ENCODE data around the gene SNX12. TPM values are rescaled to one million over a fixed set of nuclear protein-coding genes. Genes with fewer than 3 reads are reported as not detected.

Gene SNX12
- total RNA-seq, 2 experiments from 2014 or later: 43.2 to 44.6 TPM

- ChIA-PET POLR2A (interaction anchor here (0.5 kb wide), 1 partner anchor 188 kb away, joined by 3 read pairs; the partner anchor contains the start of gene NONO), CTCF (interaction anchor here (0.7 kb wide), 1 partner anchor 47 kb away, joined by 4 read pairs; no protein-coding TSS in a partner anchor)
- H3K9me3 Mint-ChIP-seq (ENCODE audit: low read depth): no peaks in the 10 kb centered on the region
- peak overlapping the region; percentile 89 for H3K4me3 Mint-ChIP-seq
- H3K27ac Mint-ChIP-seq: peak overlapping the region; percentile 15
- peaks cover 25% of the 10 kb centered on the region for H3K4me1 Mint-ChIP-seq
- H3K36me3 Mint-ChIP-seq (ENCODE audit: low read depth): no peaks in the 10 kb centered on the region
- no peaks in the 10 kb centered on the region for H3K27me3 Mint-ChIP-seq
- DNase-seq: no peak
- intact Hi-C loops (cut with DNase I, micrococcal nuclease): loop anchor here (1.0 to 5.0 kb wide), 4 partner anchors 27 to 271 kb away; partner anchors contain the start of genes NONO (in 1 of the 2), SNX12 (in 1 of the 2) and TAF1 (in 1 of the 2)
- no peak for ATAC-seq
These were observed 26.9 kb upstream of the SNX12 start for GRCh38 chrX:71095033-71095432.

GRCh38 chrX:71091263-71091662, 23.1 kb upstream of the SNX12 start:
- intact Hi-C loops (cut with DNase I, micrococcal nuclease): no loop called here
- Mint-ChIP-seq H3K27ac (no peak overlapping the region), H3K36me3 (ENCODE audit: low read depth) (no peaks in the 10 kb centered on the region), H3K27me3 (no peaks in the 10 kb centered on the region), H3K4me3 (no peak overlapping the region), H3K9me3 (ENCODE audit: low read depth) (no peaks in the 10 kb centered on the region), H3K4me1 (peaks cover 4% of the 10 kb centered on the region)
- ChIA-PET POLR2A (no interaction called here), CTCF (interaction anchor here (0.8 kb wide), 1 partner anchor 11 kb away, joined by 3 read pairs; no protein-coding TSS in a partner anchor)
- DNase-seq (no peak), ATAC-seq (no peak)

DNA sequence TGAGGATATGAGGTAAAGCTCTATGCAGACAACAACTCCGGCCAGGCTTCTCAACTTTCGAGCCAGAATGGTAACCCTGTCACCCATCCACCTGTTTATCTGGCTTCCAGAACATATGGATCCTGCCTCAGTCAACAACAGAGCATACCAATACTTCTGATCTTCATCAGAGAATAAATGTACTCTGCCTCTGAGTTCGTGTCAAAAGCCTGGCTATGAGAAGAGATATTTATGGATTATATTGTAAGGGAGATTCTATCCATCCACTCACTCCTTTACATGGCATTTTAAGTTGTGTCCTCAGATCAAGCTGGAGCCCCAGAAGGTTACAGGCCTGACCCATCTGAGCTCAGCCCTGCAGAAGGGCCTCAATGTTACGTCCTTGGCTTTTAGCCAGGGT, 17.8 kb upstream of the SNX12 start:
- Mint-ChIP-seq H3K4me3 (no peak overlapping the region), H3K4me1 (peaks cover 10% of the 10 kb centered on the region), H3K36me3 (ENCODE audit: low read depth) (no peaks in the 10 kb centered on the region), H3K27ac (no peak overlapping the region), H3K9me3 (ENCODE audit: low read depth) (no peaks in the 10 kb centered on the region), H3K27me3 (no peaks in the 10 kb centered on the region)
- ATAC-seq: no peak
- intact Hi-C loops (cut with DNase I, micrococcal nuclease): no loop called here
- DNase-seq: no peak
- ChIA-PET POLR2A (no interaction called here), CTCF (interaction anchor here (1.1 kb wide), 1 partner anchor 32 kb away, joined by 3 read pairs; the partner anchor contains the start of gene MED12)

DNA sequence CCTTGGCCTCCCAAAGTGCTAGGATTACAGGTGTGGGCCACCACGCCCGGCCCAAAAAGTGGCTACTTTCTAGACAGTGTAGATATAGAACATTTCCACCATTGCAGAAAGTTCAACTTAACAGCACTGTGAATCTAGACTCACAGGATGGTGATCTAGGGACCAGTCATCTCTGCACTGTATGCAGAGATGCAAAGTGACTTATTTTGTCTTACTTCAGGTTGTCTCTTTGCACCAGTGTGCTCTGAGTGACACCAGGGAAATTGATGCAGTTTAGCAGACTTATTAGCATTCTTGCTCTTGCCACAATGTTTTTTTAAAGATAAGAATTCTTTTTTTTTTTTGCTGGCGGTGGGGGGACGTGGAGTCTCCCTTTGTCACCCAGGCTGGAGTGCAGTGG, 14.7 kb upstream of the SNX12 start:
- Mint-ChIP-seq H3K27ac (no peak overlapping the region), H3K9me3 (ENCODE audit: low read depth) (no peaks in the 10 kb centered on the region), H3K4me1 (peaks cover 10% of the 10 kb centered on the region), H3K36me3 (ENCODE audit: low read depth) (no peaks in the 10 kb centered on the region), H3K4me3 (no peak overlapping the region), H3K27me3 (no peaks in the 10 kb centered on the region)
- ChIA-PET CTCF (no interaction called here), POLR2A (no interaction called here)
- no peak for ATAC-seq
- intact Hi-C loops (cut with DNase I, micrococcal nuclease): no loop called here
- no peak for DNase-seq

- H3K27me3 Mint-ChIP-seq: no peaks in the 10 kb centered on the region
- ATAC-seq (no peak), DNase-seq (no peak)
- H3K4me3 Mint-ChIP-seq: no peak overlapping the region
- ChIA-PET CTCF (no interaction called here), POLR2A (no interaction called here)
- no peaks in the 10 kb centered on the region for H3K9me3 Mint-ChIP-seq (ENCODE audit: low read depth)
- intact Hi-C loops (cut with DNase I, micrococcal nuclease): no loop called here
- H3K4me1 Mint-ChIP-seq: peaks cover 10% of the 10 kb centered on the region
- no peaks in the 10 kb centered on the region for H3K36me3 Mint-ChIP-seq (ENCODE audit: low read depth)
- H3K27ac Mint-ChIP-seq: no peak overlapping the region
These were observed 14.1 kb upstream of the SNX12 start for GRCh38 chrX:71082124-71082647.

- H3K27ac Mint-ChIP-seq: no peak overlapping the region
- no peaks in the 10 kb centered on the region for H3K27me3 Mint-ChIP-seq
- CTCF ChIA-PET: interaction anchor here (0.5 kb wide), 1 partner anchor 20 kb away, joined by 3 read pairs; no protein-coding TSS in a partner anchor
- H3K4me3 Mint-ChIP-seq: no peak overlapping the region
- intact Hi-C loops (cut with DNase I, micrococcal nuclease): no loop called here
- DNase-seq (no peak), ATAC-seq (no peak)
- no peaks in the 10 kb centered on the region for H3K36me3 Mint-ChIP-seq (ENCODE audit: low read depth)
- no peaks in the 10 kb centered on the region for H3K9me3 Mint-ChIP-seq (ENCODE audit: low read depth)
- POLR2A ChIA-PET: no interaction called here
- peaks cover 10% of the 10 kb centered on the region for H3K4me1 Mint-ChIP-seq
These were observed 13.4 kb upstream of the SNX12 start for GRCh38 chrX:71081330-71082123.

DNA sequence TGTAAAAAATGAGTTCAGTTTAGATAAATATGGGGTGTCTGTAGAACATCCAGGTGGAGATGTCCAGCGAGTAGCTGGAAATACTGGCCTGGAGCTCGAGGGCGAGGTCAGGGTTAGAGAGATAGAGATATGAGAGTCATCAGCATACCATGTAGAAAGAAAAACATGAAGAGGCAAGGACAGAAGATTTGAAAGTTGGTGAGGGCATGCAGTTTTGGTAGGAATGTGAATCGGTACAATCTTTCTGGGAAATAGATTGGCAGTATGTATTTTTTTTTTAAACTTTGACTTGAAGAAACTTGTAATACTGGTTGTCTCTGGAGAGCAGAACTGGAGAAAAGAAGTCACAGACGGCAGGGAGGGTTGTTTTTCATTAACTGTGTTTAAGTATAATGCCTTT, 2.4 kb upstream of the SNX12 start:
- no peaks in the 10 kb centered on the region for H3K9me3 Mint-ChIP-seq (ENCODE audit: low read depth)
- H3K4me3 Mint-ChIP-seq: no peak overlapping the region
- H3K27me3 Mint-ChIP-seq: peaks cover 3% of the 10 kb centered on the region
- H3K27ac Mint-ChIP-seq: no peak overlapping the region
- H3K4me1 Mint-ChIP-seq: peaks cover 10% of the 10 kb centered on the region
- POLR2A ChIA-PET: no interaction called here
- peaks cover 6% of the 10 kb centered on the region for H3K36me3 Mint-ChIP-seq (ENCODE audit: low read depth)
- ATAC-seq (no peak), DNase-seq (no peak)
- intact Hi-C loops (cut with DNase I, micrococcal nuclease): no loop called here
- CTCF ChIA-PET: no interaction called here

- DNase-seq (no peak), ATAC-seq (no peak)
- ChIA-PET CTCF (no interaction called here), POLR2A (interaction anchor here (1.0 to 1.1 kb wide), 2 partner anchors 51 to 115 kb away, joined by 3 to 6 read pairs; partner anchors contain the start of gene MED12)
- Mint-ChIP-seq H3K27ac (peak overlapping the region; percentile 93), H3K9me3 (ENCODE audit: low read depth) (no peaks in the 10 kb centered on the region), H3K4me3 (peak overlapping the region; percentile 91), H3K27me3 (no peaks in the 10 kb centered on the region), H3K4me1 (peaks cover 17% of the 10 kb centered on the region), H3K36me3 (ENCODE audit: low read depth) (peaks cover 15% of the 10 kb centered on the region)
- intact Hi-C loops (cut with DNase I, micrococcal nuclease): loop anchor here (1.0 to 5.0 kb wide), 10 partner anchors 28 to 298 kb away; partner anchors contain the start of genes MED12 (in 2 of the 2), NONO (in 2 of the 2), FOXO4 (in 1 of the 2) and ZMYM3 (in 1 of the 2)
These were observed 456 bp downstream of the SNX12 start for GRCh38 chrX:71067712-71068043.

- H3K4me1 Mint-ChIP-seq: peaks cover 17% of the 10 kb centered on the region
- H3K27ac Mint-ChIP-seq: peak overlapping the region; percentile 93
- DNase-seq (no peak), ATAC-seq (no peak)
- no peaks in the 10 kb centered on the region for H3K27me3 Mint-ChIP-seq
- peak overlapping the region; percentile 91 for H3K4me3 Mint-ChIP-seq
- H3K9me3 Mint-ChIP-seq (ENCODE audit: low read depth): no peaks in the 10 kb centered on the region
- intact Hi-C loops (cut with DNase I, micrococcal nuclease): loop anchor here in 1 of 2 experiments (5.0 kb wide), 1 partner anchor 50 kb away; the partner anchor contains the start of gene MED12
- ChIA-PET CTCF (no interaction called here), POLR2A (interaction anchor here (1.1 kb wide), 1 partner anchor 51 kb away, joined by 6 read pairs; the partner anchor contains the start of gene MED12)
- peaks cover 17% of the 10 kb centered on the region for H3K36me3 Mint-ChIP-seq (ENCODE audit: low read depth)
These were observed 1.0 kb downstream of the SNX12 start for GRCh38 chrX:71067089-71067488.

- ATAC-seq (no peak), DNase-seq (no peak)
- POLR2A ChIA-PET: no interaction called here
- H3K27me3 Mint-ChIP-seq: no peaks in the 10 kb centered on the region
- no peaks in the 10 kb centered on the region for H3K9me3 Mint-ChIP-seq (ENCODE audit: low read depth)
- peak overlapping the region; percentile 42 for H3K27ac Mint-ChIP-seq
- H3K36me3 Mint-ChIP-seq (ENCODE audit: low read depth): peaks cover 27% of the 10 kb centered on the region
- H3K4me3 Mint-ChIP-seq: no peak overlapping the region
- intact Hi-C loops (cut with DNase I, micrococcal nuclease): no loop called here
- peaks cover 44% of the 10 kb centered on the region for H3K4me1 Mint-ChIP-seq
- CTCF ChIA-PET: no interaction called here
These were observed 8.0 kb downstream of the SNX12 start for GRCh38 chrX:71060127-71060526.

DNA sequence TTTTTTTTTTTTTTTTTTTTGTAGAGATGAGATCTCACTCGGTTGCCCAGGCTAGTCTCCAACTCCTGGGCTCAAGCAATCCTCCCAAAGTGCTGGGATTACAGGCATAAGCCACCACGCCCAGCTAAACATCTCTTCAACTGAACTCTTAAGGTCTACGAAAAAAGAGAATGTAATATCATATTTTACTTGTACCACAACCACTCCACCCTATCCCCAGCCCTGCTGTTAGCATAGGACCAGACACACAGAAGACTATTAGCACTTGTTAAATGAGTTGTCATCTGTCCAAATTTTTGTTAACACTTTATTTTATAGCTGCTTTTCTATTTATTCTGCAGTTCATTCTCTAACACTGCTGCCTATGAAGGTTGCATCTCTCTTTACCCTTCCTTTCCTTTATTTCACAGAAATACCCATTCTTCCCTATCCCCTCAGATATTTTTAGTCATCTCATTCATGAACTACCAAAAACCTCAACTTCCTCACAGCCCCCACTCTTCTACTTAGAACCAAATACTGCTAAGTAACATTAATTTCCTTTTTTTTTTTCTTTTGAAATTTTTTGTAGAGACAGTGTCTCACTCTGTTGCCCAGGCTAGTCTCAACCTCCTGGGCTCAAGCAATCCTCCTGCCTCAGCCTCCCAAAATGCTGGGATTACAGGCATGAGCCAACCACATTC, 10.1 kb downstream of the SNX12 start:
- H3K4me1 Mint-ChIP-seq: peaks cover 36% of the 10 kb centered on the region
- intact Hi-C loops (cut with DNase I, micrococcal nuclease): no loop called here
- POLR2A ChIA-PET: no interaction called here
- no peaks in the 10 kb centered on the region for H3K9me3 Mint-ChIP-seq (ENCODE audit: low read depth)
- ATAC-seq: no peak
- H3K27ac Mint-ChIP-seq: peak overlapping the region; percentile 12
- DNase-seq: no peak
- H3K4me3 Mint-ChIP-seq: no peak overlapping the region
- CTCF ChIA-PET: interaction anchor here (0.7 kb wide), 1 partner anchor 84 kb away, joined by 3 read pairs; no protein-coding TSS in a partner anchor
- no peaks in the 10 kb centered on the region for H3K27me3 Mint-ChIP-seq
- peaks cover 24% of the 10 kb centered on the region for H3K36me3 Mint-ChIP-seq (ENCODE audit: low read depth)
